Panc1 (cell line): ENCODE measurements around the gene SOD1.

ENCODE experiments used
- POLR2AphosphoS5 ChIP-seq: IDR thresholded peaks from 2 replicates; pipeline ENCODE4 v1.6.1; 2012; ENCODE audit warnings: mild to moderate bottlenecking, low read depth, low read length, moderate library complexity
- TF ChIP-seq, protein P1 (sequence below): fragments of 450-650 bp; IDR thresholded peaks from 2 replicates; pipeline ENCODE4 v1.5.1; 2017; ENCODE audit warnings: mild to moderate bottlenecking

- TF ChIP-seq, protein P1, sequence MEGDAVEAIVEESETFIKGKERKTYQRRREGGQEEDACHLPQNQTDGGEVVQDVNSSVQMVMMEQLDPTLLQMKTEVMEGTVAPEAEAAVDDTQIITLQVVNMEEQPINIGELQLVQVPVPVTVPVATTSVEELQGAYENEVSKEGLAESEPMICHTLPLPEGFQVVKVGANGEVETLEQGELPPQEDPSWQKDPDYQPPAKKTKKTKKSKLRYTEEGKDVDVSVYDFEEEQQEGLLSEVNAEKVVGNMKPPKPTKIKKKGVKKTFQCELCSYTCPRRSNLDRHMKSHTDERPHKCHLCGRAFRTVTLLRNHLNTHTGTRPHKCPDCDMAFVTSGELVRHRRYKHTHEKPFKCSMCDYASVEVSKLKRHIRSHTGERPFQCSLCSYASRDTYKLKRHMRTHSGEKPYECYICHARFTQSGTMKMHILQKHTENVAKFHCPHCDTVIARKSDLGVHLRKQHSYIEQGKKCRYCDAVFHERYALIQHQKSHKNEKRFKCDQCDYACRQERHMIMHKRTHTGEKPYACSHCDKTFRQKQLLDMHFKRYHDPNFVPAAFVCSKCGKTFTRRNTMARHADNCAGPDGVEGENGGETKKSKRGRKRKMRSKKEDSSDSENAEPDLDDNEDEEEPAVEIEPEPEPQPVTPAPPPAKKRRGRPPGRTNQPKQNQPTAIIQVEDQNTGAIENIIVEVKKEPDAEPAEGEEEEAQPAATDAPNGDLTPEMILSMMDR: no peak
- TF ChIP-seq POLR2AphosphoS5: no peak
Measured at GRCh38 chr21:31665397-31665796, 5.9 kb downstream of the SOD1 start.
